Epithelial cell of esophagus (primary cell): ENCODE data around the gene GABRR3.

ENCODE experiments used
- DNase-seq: peaks from one replicate; pipeline ENCODE4 v3.0.0; 2010; ENCODE audit warnings: low read depth
- H3K4me3 ChIP-seq: 2 replicates; pipeline ENCODE4 v1.5.1; 2011; ENCODE audit warnings: mild to moderate bottlenecking, low read length, control low read depth
- CTCF ChIP-seq: IDR thresholded peaks from 2 replicates; pipeline ENCODE4 v1.5.1; 2011; ENCODE audit warnings: low read depth, mild to moderate bottlenecking, low read length, control low read depth, inconsistent platforms; ENCODE audit not compliant: insufficient read depth; ENCODE audit errors: missing control alignments

GABRR3 gene

DNA sequence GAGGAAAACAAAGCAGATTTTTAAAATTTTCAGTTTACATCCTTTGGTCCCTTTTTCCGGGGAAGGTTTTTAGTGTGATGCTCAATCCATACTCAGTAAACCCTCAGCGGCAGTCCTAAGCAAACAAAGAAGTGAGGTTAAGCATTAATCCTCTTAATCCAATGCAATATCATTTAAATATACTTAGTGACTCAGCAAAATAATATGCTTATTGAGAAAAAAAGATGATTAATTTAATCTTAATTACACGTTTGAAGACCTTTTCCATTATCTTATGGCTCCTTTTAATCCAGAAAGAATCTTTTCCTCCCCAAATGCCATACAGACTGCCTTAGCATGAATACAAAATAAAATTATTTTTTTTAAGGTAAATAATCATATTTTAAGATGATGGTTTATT, at the start of gene GABRR3:
TSS of gene GABRR3 (minus strand) at position 108 of the 400 bp plus-strand sequence. CDS start 328 bp downstream, outside the sequence.
- TF ChIP-seq CTCF = no peak
- no peak within 1 kb of the TSS for H3K4me3 ChIP-seq
- no peak for DNase-seq

DNA sequence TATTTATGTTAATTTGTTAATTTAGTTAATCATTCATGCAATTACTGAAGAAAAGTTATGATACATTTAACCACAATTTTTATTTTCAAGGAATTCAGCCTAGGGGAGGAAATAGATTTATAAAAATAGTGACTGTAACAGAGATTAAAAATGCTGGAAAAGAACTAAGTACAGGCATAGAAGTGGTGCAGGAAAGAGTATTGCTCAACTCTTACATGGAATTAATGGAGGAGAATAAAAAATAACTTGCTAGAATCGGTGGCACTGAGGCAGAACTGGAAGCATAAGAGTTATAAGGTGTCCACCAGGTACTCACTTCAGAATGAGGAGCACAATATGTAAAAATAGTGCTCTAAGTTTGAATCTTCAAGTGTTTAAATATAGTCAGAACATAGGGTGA, 38.4 kb upstream of the GABRR3 start:
- DNase-seq = no peak
- TF ChIP-seq CTCF = no peak
- H3K4me3 ChIP-seq = no peak overlapping the region

GRCh38 chr3:98070840-98071239, 35.7 kb upstream of the GABRR3 start:
- no peak for DNase-seq
- no peak for TF ChIP-seq CTCF
- H3K4me3 ChIP-seq = no peak overlapping the region

- peak; percentile 6 for DNase-seq
- H3K4me3 ChIP-seq = no peak overlapping the region
- peak; percentile 28 for TF ChIP-seq CTCF
Measured at GRCh38 chr3:98068824-98069223, 33.7 kb upstream of the GABRR3 start.

DNA sequence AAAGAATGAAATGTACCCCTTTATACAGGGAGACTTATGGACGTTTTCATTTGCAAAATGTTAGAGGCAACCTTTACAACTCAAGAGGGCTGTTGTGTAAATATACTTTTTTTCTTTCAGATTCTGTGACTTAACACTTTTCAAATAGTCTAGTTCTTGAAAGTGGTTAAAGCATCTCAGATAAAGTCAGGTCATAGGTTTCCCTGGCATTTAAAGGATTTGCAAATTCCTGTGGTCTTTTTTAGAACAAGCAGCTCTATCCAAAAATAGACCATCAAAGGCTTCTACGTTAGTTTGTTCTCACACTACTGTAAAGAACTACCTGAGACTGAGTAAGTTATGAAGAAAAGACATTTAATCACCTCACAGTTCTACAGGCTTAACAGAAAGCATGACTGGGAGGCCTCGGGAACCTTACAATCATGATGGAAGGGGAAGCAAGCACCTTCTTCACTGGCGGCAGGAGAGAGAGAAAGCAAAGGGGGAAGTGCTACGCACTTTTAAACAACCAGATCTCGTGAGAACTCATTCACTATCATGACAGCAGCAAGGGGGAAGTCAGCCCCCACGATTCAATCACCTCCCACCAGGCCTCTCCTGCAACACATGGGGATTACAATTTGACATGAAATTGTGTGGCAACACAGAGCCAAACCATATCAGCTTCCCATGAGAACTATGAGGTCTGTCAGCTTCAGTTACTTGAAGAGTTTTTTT, 23.3 kb upstream of the GABRR3 start:
- no peak for TF ChIP-seq CTCF
- H3K4me3 ChIP-seq = no peak overlapping the region
- DNase-seq = no peak

- DNase-seq = no peak
- TF ChIP-seq CTCF = no peak
- no peak overlapping the region for H3K4me3 ChIP-seq
Measured at GRCh38 chr3:98057631-98058030, 22.5 kb upstream of the GABRR3 start.

DNA sequence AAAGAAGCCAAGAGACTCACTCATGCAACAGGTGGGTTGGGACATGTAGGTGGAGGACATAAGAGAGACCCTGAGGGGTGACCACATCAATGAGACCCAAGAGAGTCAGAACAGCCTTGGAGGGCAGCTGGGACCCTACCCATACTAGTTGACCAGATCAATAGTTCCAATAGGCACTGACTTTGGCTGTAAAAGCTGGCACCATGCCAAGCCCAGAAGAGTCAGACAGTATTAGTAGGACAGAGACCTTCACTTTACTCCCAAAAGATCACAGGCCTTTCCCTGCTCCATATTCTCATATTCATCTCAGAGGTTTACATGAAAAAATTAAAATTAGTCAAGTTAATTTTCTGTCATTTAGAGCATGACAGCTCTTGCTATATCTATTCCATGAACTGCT, 20.9 kb upstream of the GABRR3 start:
- no peak for TF ChIP-seq CTCF
- no peak for DNase-seq
- H3K4me3 ChIP-seq = no peak overlapping the region
